GM12801 (cell line): ENCODE data around the gene OPHN1.

Source experiments
- CTCF ChIP-seq: IDR thresholded peaks from one replicate; pipeline ENCODE4 v1.5.1; 2011; ENCODE audit warnings: control low read depth; ENCODE audit not compliant: insufficient read length; ENCODE audit errors: extremely low read depth

Gene OPHN1

GRCh38 chrX:68084765-68085164 lies 348.5 kb downstream of the OPHN1 start:
- TF ChIP-seq CTCF: no peak

GRCh38 chrX:68083510-68083909 lies 349.8 kb downstream of the OPHN1 start:
- TF ChIP-seq CTCF: no peak

- no peak for TF ChIP-seq CTCF
These were observed 353.3 kb downstream of the OPHN1 start for GRCh38 chrX:68079961-68080360.

- no peak for TF ChIP-seq CTCF
These were observed 355.9 kb downstream of the OPHN1 start for GRCh38 chrX:68077378-68077777.

GRCh38 chrX:68072041-68072440 lies 361.3 kb downstream of the OPHN1 start:
- no peak for TF ChIP-seq CTCF

- TF ChIP-seq CTCF: no peak
These were observed 372.1 kb downstream of the OPHN1 start for GRCh38 chrX:68061206-68061535.

- TF ChIP-seq CTCF: no peak
These were observed 372.6 kb downstream of the OPHN1 start for GRCh38 chrX:68060506-68061205.
